HepG2 (cell line): ENCODE measurements around the gene CTIF. TPM values are rescaled to one million over a fixed set of nuclear protein-coding genes. Genes with fewer than 3 reads are reported as not detected.

ENCODE experiments used
- BRCA1 ChIP-seq: sonication (generic); formaldehyde crosslinking; IDR thresholded peaks from 2 replicates; pipeline ENCODE4 v1.4.0; 2020; ENCODE audit warnings: missing genetic modification reagents
- CSRNP2 ChIP-seq: sonication (generic); formaldehyde crosslinking; conservative IDR thresholded peaks from 2 replicates; pipeline ENCODE4 v1.8.0; 2022; ENCODE audit warnings: low read depth, missing genetic modification reagents
- DRAP1 ChIP-seq: IDR thresholded peaks from 2 replicates; pipeline ENCODE4 v1.6.1; 2016; ENCODE audit warnings: missing genetic modification reagents, missing compliant biosample characterization
- ETS1 ChIP-seq: sonication (generic); formaldehyde crosslinking; IDR thresholded peaks from 2 replicates; pipeline ENCODE4 v1.4.0; 2020; ENCODE audit warnings: missing genetic modification reagents
- GTF2F1 ChIP-seq: fragments of 150-350 bp; IDR thresholded peaks from 2 replicates; pipeline ENCODE4 v1.6.1; 2014; ENCODE audit warnings: low read length
- HBP1 ChIP-seq: IDR thresholded peaks from 2 replicates; pipeline ENCODE4 v1.6.1; 2016; ENCODE audit warnings: low read depth, control low read depth
- IRF2 ChIP-seq: IDR thresholded peaks from 2 replicates; pipeline ENCODE4 v1.6.1; 2018; ENCODE audit warnings: missing genetic modification reagents, missing compliant biosample characterization
- MLXIP ChIP-seq: sonication (generic); formaldehyde crosslinking; IDR thresholded peaks from 2 replicates; pipeline ENCODE4 v1.9.0; 2021; ENCODE audit warnings: missing genetic modification reagents, borderline replicate concordance
- NFE2L1 ChIP-seq: sonication (generic); formaldehyde crosslinking; IDR thresholded peaks from 2 replicates; pipeline ENCODE4 v1.4.0; 2020; ENCODE audit warnings: missing genetic modification reagents, mild to moderate bottlenecking, borderline replicate concordance
- ZNF207 ChIP-seq: fragments of 450-650 bp; IDR thresholded peaks from 2 replicates; pipeline ENCODE4 v1.6.1; 2016; ENCODE audit warnings: antibody characterized with exemption, borderline replicate concordance
- ZNF44 ChIP-seq: sonication (generic); formaldehyde crosslinking; IDR thresholded peaks from 2 replicates; pipeline ENCODE4 v1.5.1; 2020; ENCODE audit warnings: mild to moderate bottlenecking, missing genetic modification reagents
- ZNF570 ChIP-seq: sonication (generic); formaldehyde crosslinking; IDR thresholded peaks from 2 replicates; pipeline ENCODE4 v1.4.0; 2020; ENCODE audit warnings: mild to moderate bottlenecking, missing genetic modification reagents, borderline replicate concordance
- polyA plus RNA-seq, 8 experiments: library from polyadenylated mRNA; depleted of rRNA in 3 of 8; stranded (reverse) in 7 of 8; unstranded in 1 of 8; fragments of >200 nt; fragmentation: Illumina TruSeq in 4 of 8; extraction: Trizol in 4 of 8; gene quantifications; 2 replicates each; pipeline versions ENCODE4 v1.2.1 to v1.2.3, GENCODE V29; 2011 to 2016; ENCODE audit warnings: low read depth in 4 of 8, missing spikeins in 1 of 8, mixed read lengths in 1 of 8; ENCODE audit not compliant: insufficient read depth in 1 of 8
- total RNA-seq, 5 experiments: library from RNA; depleted of rRNA; stranded (reverse); fragments of >200 nt; fragmentation: Illumina TruSeq; extraction: Trizol; gene quantifications; 2 replicates each; pipeline ENCODE4 v1.2.3, GENCODE V29; 2016; ENCODE audit warnings: low read depth in 1 of 5

Gene CTIF
- total and polyA plus RNA-seq, 2 of the 13 experiments (the other 11 are each of a cell fraction or from before 2014, with no cell fraction given) = 18.2 to 28.0 TPM

- TF ChIP-seq MLXIP (CRISPR knock-in tag) (no peak), ZNF44 (CRISPR knock-in tag) (no peak), ETS1 (CRISPR knock-in tag) (no peak), BRCA1 (no peak), GTF2F1 (no peak), ZNF570 (no peak), HBP1 (CRISPR knock-in tag) (no peak), ZNF207 (no peak), DRAP1 (CRISPR knock-in tag) (no peak), NFE2L1 (CRISPR knock-in tag) (no peak), IRF2 (CRISPR knock-in tag) (no peak), CSRNP2 (CRISPR knock-in tag) (no peak)
Observed at GRCh38 chr18:48570313-48570712, 31.5 kb downstream of the CTIF start (continued).
